ENCODE results near the gene ERF.

Gene ERF

GRCh38 chr19:42272535-42272897 is 17.6 kb upstream of the ERF start:
- no peak for DNase-seq
- Histone ChIP-seq H3K18ac (ENCODE audit: low read depth in 1 of 2, low read length in 2 of 2) (no peak overlapping the region), H3K27ac (ENCODE audit: low read length, poor library complexity, severe bottlenecking) (no peak overlapping the region), H3K14ac (ENCODE audit: low read length in 2 of 2) (no peak overlapping the region), H3K4me2 (ENCODE audit: low read length, poor library complexity, severe bottlenecking) (no peak overlapping the region), H3K9me3 (ENCODE audit: control insufficient read depth, low read length) (no peaks in the 10 kb centered on the region), H3K4ac (ENCODE audit: low read depth in 1 of 2, low read length in 2 of 2) (no peak overlapping the region), H3K4me1 (ENCODE audit: control insufficient read depth, insufficient read depth, low read depth, low read length) (peaks cover 65% of the 10 kb centered on the region), H4K91ac (ENCODE audit: low read length) (no peak overlapping the region), H3K9ac (ENCODE audit: low read length) (no peak overlapping the region), H2BK5ac (ENCODE audit: low read depth, low read length, poor library complexity, severe bottlenecking) (no peak overlapping the region), H3K79me1 (replicated peaks; ENCODE audit: low read length, poor library complexity, severe bottlenecking) (peaks cover 2% of the 10 kb centered on the region), H4K8ac (ENCODE audit: low read length) (no peak overlapping the region), H2AFZ (ENCODE audit: low read depth, low read length) (no peak overlapping the region), H2BK120ac (ENCODE audit: low read depth, low read length) (no peak overlapping the region), H3K27me3 (ENCODE audit: control insufficient read depth in 1 of 2, insufficient read depth in 1 of 2, low read length in 2 of 2) (no peaks in the 10 kb centered on the region), H2BK15ac (ENCODE audit: low read depth, poor library complexity, severe bottlenecking) (no peak overlapping the region), H3K23ac (ENCODE audit: low read length in 2 of 2) (no peak overlapping the region), H3K36me3 (ENCODE audit: control insufficient read depth in 1 of 2, insufficient read depth in 2 of 2, low read depth in 1 of 2, low read length in 2 of 2) (peaks cover 52% of the 10 kb centered on the region in 2 experiments), H2BK12ac (ENCODE audit: low read length in 2 of 2) (no peak overlapping the region), H2AK5ac (ENCODE audit: low read length, severe bottlenecking) (no peak overlapping the region), H3K4me3 (ENCODE audit: insufficient read depth in 1 of 2, low read depth in 1 of 2, low read length in 2 of 2) (no peak overlapping the region)
- 94% methylated on average over 9 of the region's 9 CpGs for WGBS

GRCh38 chr19:42271861-42272534 is 17.1 kb upstream of the ERF start:
- peaks cover 49 to 51% of the 10 kb centered on the region in 2 experiments for H3K36me3 ChIP-seq (ENCODE audit: control insufficient read depth in 1 of 2, insufficient read depth in 2 of 2, low read depth in 1 of 2, low read length in 2 of 2)
- DNase-seq, result no peak
- no peak overlapping the region for H3K14ac ChIP-seq (ENCODE audit: low read length in 2 of 2)
- H2AK5ac ChIP-seq (ENCODE audit: low read length, severe bottlenecking), result peak overlapping the region; percentile 94
- H2BK120ac ChIP-seq (ENCODE audit: low read depth, low read length), result no peak overlapping the region
- H3K27ac ChIP-seq (ENCODE audit: low read length, poor library complexity, severe bottlenecking), result peak overlapping the region; percentile 97
- H3K4me2 ChIP-seq (ENCODE audit: low read length, poor library complexity, severe bottlenecking), result no peak overlapping the region
- no peaks in the 10 kb centered on the region for H3K27me3 ChIP-seq (ENCODE audit: control insufficient read depth in 1 of 2, insufficient read depth in 1 of 2, low read length in 2 of 2)
- no peak overlapping the region for H2AFZ ChIP-seq (ENCODE audit: low read depth, low read length)
- no peaks in the 10 kb centered on the region for H3K9me3 ChIP-seq (ENCODE audit: control insufficient read depth, low read length)
- H2BK12ac ChIP-seq (ENCODE audit: low read length in 2 of 2), result peak overlapping the region in 1 of 2 experiments; percentile 21
- no peak overlapping the region for H3K18ac ChIP-seq (ENCODE audit: low read depth in 1 of 2, low read length in 2 of 2)
- H3K4me3 ChIP-seq (ENCODE audit: insufficient read depth in 1 of 2, low read depth in 1 of 2, low read length in 2 of 2), result no peak overlapping the region
- H4K91ac ChIP-seq (ENCODE audit: low read length), result no peak overlapping the region
- no peak overlapping the region for H3K23ac ChIP-seq (ENCODE audit: low read length in 2 of 2)
- peak overlapping the region; percentile 98 for H3K9ac ChIP-seq (ENCODE audit: low read length)
- H2BK5ac ChIP-seq (ENCODE audit: low read depth, low read length, poor library complexity, severe bottlenecking), result no peak overlapping the region
- H3K4ac ChIP-seq (ENCODE audit: low read depth in 1 of 2, low read length in 2 of 2), result no peak overlapping the region
- H3K4me1 ChIP-seq (ENCODE audit: control insufficient read depth, insufficient read depth, low read depth, low read length), result peaks cover 61% of the 10 kb centered on the region
- peak overlapping the region; percentile 23 for H2BK15ac ChIP-seq (ENCODE audit: low read depth, poor library complexity, severe bottlenecking)
- 95% methylated on average over 34 of the region's 35 CpGs for WGBS
- peaks cover 2% of the 10 kb centered on the region for H3K79me1 ChIP-seq (replicated peaks; ENCODE audit: low read length, poor library complexity, severe bottlenecking)
- H4K8ac ChIP-seq (ENCODE audit: low read length), result no peak overlapping the region

GRCh38 chr19:42271045-42271419 is 16.1 kb upstream of the ERF start:
- H3K4me1 ChIP-seq (ENCODE audit: control insufficient read depth, insufficient read depth, low read depth, low read length), result peaks cover 54% of the 10 kb centered on the region
- H2AFZ ChIP-seq (ENCODE audit: low read depth, low read length), result no peak overlapping the region
- H3K27me3 ChIP-seq (ENCODE audit: control insufficient read depth in 1 of 2, insufficient read depth in 1 of 2, low read length in 2 of 2), result no peaks in the 10 kb centered on the region
- H3K9me3 ChIP-seq (ENCODE audit: control insufficient read depth, low read length), result no peaks in the 10 kb centered on the region
- peak overlapping the region; percentile 37 to 96 for H3K4me3 ChIP-seq (ENCODE audit: insufficient read depth in 1 of 2, low read depth in 1 of 2, low read length in 2 of 2)
- peak overlapping the region in 1 of 2 experiments; percentile 98 for H3K14ac ChIP-seq (ENCODE audit: low read length in 2 of 2)
- H3K18ac ChIP-seq (ENCODE audit: low read depth in 1 of 2, low read length in 2 of 2), result peak overlapping the region; percentile 23 to 98
- peak overlapping the region; percentile 57 for H2BK5ac ChIP-seq (ENCODE audit: low read depth, low read length, poor library complexity, severe bottlenecking)
- no peak overlapping the region for H4K91ac ChIP-seq (ENCODE audit: low read length)
- H3K36me3 ChIP-seq (ENCODE audit: control insufficient read depth in 1 of 2, insufficient read depth in 2 of 2, low read depth in 1 of 2, low read length in 2 of 2), result peaks cover 39 to 44% of the 10 kb centered on the region in 2 experiments
- H3K79me1 ChIP-seq (replicated peaks; ENCODE audit: low read length, poor library complexity, severe bottlenecking), result peaks cover 2% of the 10 kb centered on the region
- H3K23ac ChIP-seq (ENCODE audit: low read length in 2 of 2), result peak overlapping the region in 1 of 2 experiments; percentile 75
- peak overlapping the region; percentile 39 for H4K8ac ChIP-seq (ENCODE audit: low read length)
- no peak overlapping the region for H2BK120ac ChIP-seq (ENCODE audit: low read depth, low read length)
- peak overlapping the region; percentile 94 for H2AK5ac ChIP-seq (ENCODE audit: low read length, severe bottlenecking)
- H3K27ac ChIP-seq (ENCODE audit: low read length, poor library complexity, severe bottlenecking), result peak overlapping the region; percentile 97
- peak overlapping the region in 1 of 2 experiments; percentile 45 for H3K4ac ChIP-seq (ENCODE audit: low read depth in 1 of 2, low read length in 2 of 2)
- DNase-seq, result no peak
- peak overlapping the region in 1 of 2 experiments; percentile 96 for H2BK12ac ChIP-seq (ENCODE audit: low read length in 2 of 2)
- 93% methylated on average over 3 of the region's 3 CpGs for WGBS
- peak overlapping the region; percentile 81 for H3K4me2 ChIP-seq (ENCODE audit: low read length, poor library complexity, severe bottlenecking)
- H2BK15ac ChIP-seq (ENCODE audit: low read depth, poor library complexity, severe bottlenecking), result no peak overlapping the region
- peak overlapping the region; percentile 98 for H3K9ac ChIP-seq (ENCODE audit: low read length)

GRCh38 chr19:42270346-42271044 is 15.6 kb upstream of the ERF start:
- Histone ChIP-seq H3K18ac (ENCODE audit: low read depth in 1 of 2, low read length in 2 of 2) (peak overlapping the region; percentile 79 to 98), H2BK5ac (ENCODE audit: low read depth, low read length, poor library complexity, severe bottlenecking) (peak overlapping the region; percentile 97), H2BK12ac (ENCODE audit: low read length in 2 of 2) (peak overlapping the region; percentile 92 to 96), H3K9ac (ENCODE audit: low read length) (peak overlapping the region; percentile 98), H4K91ac (ENCODE audit: low read length) (peak overlapping the region; percentile 94), H3K14ac (ENCODE audit: low read length in 2 of 2) (peak overlapping the region in 1 of 2 experiments; percentile 98), H2BK15ac (ENCODE audit: low read depth, poor library complexity, severe bottlenecking) (peak overlapping the region; percentile 95), H2AFZ (ENCODE audit: low read depth, low read length) (no peak overlapping the region), H3K36me3 (ENCODE audit: control insufficient read depth in 1 of 2, insufficient read depth in 2 of 2, low read depth in 1 of 2, low read length in 2 of 2) (peaks cover 34 to 40% of the 10 kb centered on the region in 2 experiments), H4K8ac (ENCODE audit: low read length) (peak overlapping the region; percentile 91), H3K4me1 (ENCODE audit: control insufficient read depth, insufficient read depth, low read depth, low read length) (peaks cover 51% of the 10 kb centered on the region), H2AK5ac (ENCODE audit: low read length, severe bottlenecking) (peak overlapping the region; percentile 95), H3K23ac (ENCODE audit: low read length in 2 of 2) (peak overlapping the region in 1 of 2 experiments; percentile 75), H3K9me3 (ENCODE audit: control insufficient read depth, low read length) (no peaks in the 10 kb centered on the region), H3K27me3 (ENCODE audit: control insufficient read depth in 1 of 2, insufficient read depth in 1 of 2, low read length in 2 of 2) (no peaks in the 10 kb centered on the region), H3K79me1 (replicated peaks; ENCODE audit: low read length, poor library complexity, severe bottlenecking) (peaks cover 2% of the 10 kb centered on the region), H3K4me3 (ENCODE audit: insufficient read depth in 1 of 2, low read depth in 1 of 2, low read length in 2 of 2) (peak overlapping the region; percentile 44 to 96), H3K27ac (ENCODE audit: low read length, poor library complexity, severe bottlenecking) (peak overlapping the region; percentile 97), H3K4ac (ENCODE audit: low read depth in 1 of 2, low read length in 2 of 2) (peak overlapping the region; percentile 83 to 96), H2BK120ac (ENCODE audit: low read depth, low read length) (peak overlapping the region; percentile 71), H3K4me2 (ENCODE audit: low read length, poor library complexity, severe bottlenecking) (peak overlapping the region; percentile 81)
- peak; percentile 73 for DNase-seq
- WGBS, result 77% methylated on average over 17 of the region's 18 CpGs

Measured in mesenchymal stem cell (in vitro differentiated cells and primary cell).